K562 (cell line): ENCODE measurements around the gene ATOSA. TPM values are rescaled to one million over a fixed set of nuclear protein-coding genes. Genes with fewer than 3 reads are reported as not detected.

Source experiments
- ATAC-seq: fragments of 200-7000 bp; cut with Tn5 transposase; 3 replicates; pipeline ENCODE4 v1.9.1; 2020; ENCODE audit warnings: moderate library complexity
- BruUV-seq: library from RNA; stranded (reverse); fragments of 400-500 nt; replicated peaks from 2 replicates; lab custom pipeline; 2021; lab: Mats Ljungman, UMichigan
- CTCF ChIA-PET: fragments of 300-600 bp; formaldehyde crosslinking; extraction: SDS; loops from one replicate; lab custom pipeline; 2021; ENCODE audit warnings: low intra/inter-chr PET ratio; lab: Yijun Ruan, JAX
- POLR2A ChIA-PET: fragments of 300-600, 350-650 bp; sonication (Branson Sonifier 250); formaldehyde crosslinking; extraction: SDS; loops from one replicate; lab custom pipeline; 2021; ENCODE audit warnings: antibody characterized with exemption, inconsistent platforms; lab: Yijun Ruan, JAX
- DNase-seq, 4 experiments: peaks; one replicate each; pipeline versions ENCODE4 v3.0.0 to v3.0.0-alpha.2; 2011 to 2018; ENCODE audit warnings: low spot score in 3 of 4, mixed read lengths in 3 of 4; ENCODE audit errors: extremely low read depth in 1 of 4
- FAIRE-seq: peaks from 2 replicates; lab custom pipeline; 2011; peaks lifted over from hg19 to GRCh38; lab: Jason Lieb, UNC
- H2AFZ ChIP-seq: 2 replicates; pipeline ENCODE4 v1.6.0; 2011; ENCODE audit warnings: low read depth, low read length, control low read depth, inconsistent platforms
- H3K27ac ChIP-seq: fragments of 200-600 bp; 3 replicates; pipeline ENCODE4 v1.8.0; 2011; ENCODE audit warnings: low read depth, mild to moderate bottlenecking, control low read depth, inconsistent platforms, low read length, moderate library complexity, mixed read lengths; ENCODE audit errors: extremely low read depth
- H3K27me3 ChIP-seq, 2 experiments: fragments of 300-600 bp in 1 of 2; 2 replicates in 1 of 2; 3 replicates in 1 of 2; pipeline versions ENCODE4 v1.6.0 to v1.8.0; 2011; ENCODE audit warnings: inconsistent platforms in 2 of 2, low read length in 2 of 2, mild to moderate bottlenecking in 1 of 2, mixed read lengths in 1 of 2, moderate library complexity in 1 of 2; ENCODE audit not compliant: control insufficient read depth in 2 of 2, insufficient read depth in 2 of 2
- H3K36me3 ChIP-seq: fragments of 300-600 bp; 3 replicates; pipeline ENCODE4 v1.8.0; 2011; ENCODE audit warnings: mild to moderate bottlenecking, low read length, inconsistent platforms; ENCODE audit not compliant: control insufficient read depth, insufficient read depth
- H3K4me1 ChIP-seq, 2 experiments: fragments of 200-600 bp in 1 of 2; replicated peaks in 1 of 2; 2 replicates in 1 of 2; 3 replicates in 1 of 2; pipeline versions ENCODE4 v1.5.1 to v1.8.0; 2011; ENCODE audit warnings: inconsistent platforms in 2 of 2, low read length in 2 of 2, mild to moderate bottlenecking in 1 of 2, mixed read lengths in 1 of 2, moderate library complexity in 1 of 2; ENCODE audit not compliant: control insufficient read depth in 2 of 2, insufficient read depth in 2 of 2
- H3K4me2 ChIP-seq: 2 replicates; pipeline ENCODE4 v1.6.1; 2011; ENCODE audit warnings: low read length, control low read depth, inconsistent platforms, mixed read lengths; ENCODE audit not compliant: insufficient read depth
- H3K4me3 ChIP-seq: fragments of 200-600 bp; sonication (generic), shearing (Covaris generic); 2 replicates; pipeline ENCODE4 v1.5.1; 2016; ENCODE audit warnings: control low read depth, inconsistent platforms
- H3K79me2 ChIP-seq: fragments of 200-600 bp; 3 replicates; pipeline ENCODE4 v1.8.0; 2011; ENCODE audit warnings: low read length, inconsistent platforms; ENCODE audit not compliant: control insufficient read depth, insufficient read depth
- H3K9ac ChIP-seq, 2 experiments: 2 replicates each; pipeline versions ENCODE4 v1.6.0 to v1.6.1; 2011; ENCODE audit warnings: low read depth in 2 of 2, low read length in 2 of 2, control low read depth in 1 of 2, inconsistent platforms in 1 of 2, mild to moderate bottlenecking in 1 of 2, mixed read lengths in 1 of 2; ENCODE audit not compliant: insufficient read depth in 1 of 2
- H3K9me1 ChIP-seq: one replicate; pipeline ENCODE4 v1.6.0; 2011; ENCODE audit warnings: inconsistent platforms, mild to moderate bottlenecking, low read length, moderate library complexity; ENCODE audit not compliant: control insufficient read depth, insufficient read depth
- H3K9me3 ChIP-seq: replicated peaks from 2 replicates; pipeline ENCODE4 v1.5.1; 2011; ENCODE audit warnings: low read depth, low read length, inconsistent platforms; ENCODE audit not compliant: control insufficient read depth, insufficient read depth
- H4K20me1 ChIP-seq: replicated peaks from 2 replicates; pipeline ENCODE4 v1.6.1; 2011; ENCODE audit warnings: low read length, inconsistent platforms, mixed read lengths; ENCODE audit not compliant: control insufficient read depth, insufficient read depth
- CCNT2 ChIP-seq: IDR thresholded peaks from 2 replicates; pipeline ENCODE4 v1.6.1; 2011; ENCODE audit warnings: borderline replicate concordance, low read depth, mild to moderate bottlenecking, moderate library complexity, mixed read lengths, low read length; ENCODE audit not compliant: insufficient read length; ENCODE audit errors: extremely low read depth
- DACH1 ChIP-seq: fragments of 450-650 bp; IDR thresholded peaks from 2 replicates; pipeline ENCODE4 v1.6.1; 2018; ENCODE audit not compliant: partially characterized antibody
- NFIC ChIP-seq: fragments of 450-650 bp; IDR thresholded peaks from 2 replicates; pipeline ENCODE4 v1.6.1; 2017; ENCODE audit warnings: mild to moderate bottlenecking, inconsistent platforms
- NRF1 ChIP-seq, 2 experiments: fragments of 450-650 bp; IDR thresholded peaks in 1 of 2; conservative IDR thresholded peaks in 1 of 2; 2 replicates each; pipeline ENCODE4 v1.6.1; 2014; ENCODE audit warnings: mild to moderate bottlenecking in 2 of 2
- POLR2G ChIP-seq: fragments of 200-400 bp; formaldehyde crosslinking; IDR thresholded peaks from 2 replicates; pipeline ENCODE4 v1.6.1; 2017; ENCODE audit warnings: low read depth, mild to moderate bottlenecking, antibody characterized with exemption, low read length, moderate library complexity
- RB1 ChIP-seq: fragments of 450-650 bp; IDR thresholded peaks from 2 replicates; pipeline ENCODE4 v1.6.1; 2017; ENCODE audit warnings: low read depth, mild to moderate bottlenecking
- TAF9B ChIP-seq: fragments of 450-650 bp; IDR thresholded peaks from 2 replicates; pipeline ENCODE4 v1.6.1; 2018; ENCODE audit warnings: mild to moderate bottlenecking; ENCODE audit not compliant: partially characterized antibody
- TAL1 ChIP-seq: fragments of 450-650 bp; IDR thresholded peaks from 2 replicates; pipeline ENCODE4 v1.6.1; 2016; ENCODE audit warnings: mild to moderate bottlenecking
- TOE1 ChIP-seq, 2 experiments: fragments of 450-650 bp in 1 of 2; sonication (generic) in 1 of 2; formaldehyde crosslinking in 1 of 2; IDR thresholded peaks; 2 replicates each; pipeline versions ENCODE4 v1.7.1 to v1.8.0; 2016 to 2022; ENCODE audit warnings: borderline replicate concordance in 2 of 2, mild to moderate bottlenecking in 2 of 2, antibody characterized with exemption in 1 of 2, inconsistent platforms in 1 of 2, low read depth in 1 of 2, missing genetic modification reagents in 1 of 2, moderate library complexity in 1 of 2
- WHSC1 ChIP-seq: IDR thresholded peaks from one replicate; pipeline ENCODE4 v1.6.1; 2012; ENCODE audit warnings: low read length, control low read depth, inconsistent platforms
- ZNF175 ChIP-seq: fragments of 200-800 bp; sonication (Bioruptor generic); IDR thresholded peaks from 2 replicates; pipeline ENCODE4 v1.6.1; 2016; ENCODE audit warnings: low read depth, mild to moderate bottlenecking, missing genetic modification characterization, missing compliant biosample characterization
- ZNF668 ChIP-seq: fragments of 250-450 bp; sonication (Bioruptor Pico); IDR thresholded peaks from 2 replicates; pipeline ENCODE4 v1.8.0; 2022; ENCODE audit warnings: mild to moderate bottlenecking, inconsistent platforms
- WGBS: fragments of 100-300 bp; shearing (Covaris generic); methylation state at CpG from one replicate; pipeline ENCODE4 v1.1.6; 2016; ENCODE audit warnings: low coverage, mixed read lengths; ENCODE audit not compliant: insufficient coverage; ENCODE audit errors: missing lambda C conversion rate; 5-methylcytosine and 5-hydroxymethylcytosine counted together
- in situ Hi-C: fragments of 300-500 bp; cut with MboI; formaldehyde crosslinking; loops from 4 replicates; pipeline ENCODE4 v1.15.0; 2018; ENCODE audit warnings: inconsistent platforms, mixed read lengths
- intact Hi-C: fragments of 100-400 bp; cut with micrococcal nuclease; formaldehyde crosslinking; loops from 2 replicates; pipeline ENCODE4 v1.14.2; 2022
- polyA plus RNA-seq, 8 experiments: library from polyadenylated mRNA; depleted of rRNA in 4 of 8; stranded (reverse) in 5 of 8; unstranded in 3 of 8; fragments of >200 nt; fragmentation: Nextera tagmentation in 2 of 8; fragmentation: Illumina TruSeq in 1 of 8; extraction: Ambion mirVana in 2 of 8; extraction: Trizol in 1 of 8; gene quantifications; 2 replicates each; pipeline versions ENCODE4 v1.2.1 to v1.2.3, GENCODE V29; 2011 to 2014; ENCODE audit warnings: inconsistent platforms in 1 of 8, missing spikeins in 1 of 8
- total RNA-seq, 7 experiments: library from RNA; depleted of rRNA in 6 of 7; stranded (reverse); fragments of >200 nt in 6 of 7; fragmentation: Illumina TruSeq in 2 of 7; extraction: Trizol in 2 of 7; gene quantifications; 2 replicates each; pipeline versions ENCODE4 v1.2.1 to v1.2.3, GENCODE V29; 2011 to 2021; ENCODE audit warnings: low replicate concordance in 1 of 7
- TF ChIP-seq, protein P1 (sequence below): fragments of 450-650 bp; IDR thresholded peaks from 2 replicates; pipeline ENCODE4 v1.6.1; 2018; ENCODE audit not compliant: partially characterized antibody

ATOSA gene
- total and polyA plus RNA-seq, 9 of the 15 experiments (the other 6 are each of a cell fraction or from before 2014, with no cell fraction given): 2.0 to 6.1 (median 3.9) TPM

DNA sequence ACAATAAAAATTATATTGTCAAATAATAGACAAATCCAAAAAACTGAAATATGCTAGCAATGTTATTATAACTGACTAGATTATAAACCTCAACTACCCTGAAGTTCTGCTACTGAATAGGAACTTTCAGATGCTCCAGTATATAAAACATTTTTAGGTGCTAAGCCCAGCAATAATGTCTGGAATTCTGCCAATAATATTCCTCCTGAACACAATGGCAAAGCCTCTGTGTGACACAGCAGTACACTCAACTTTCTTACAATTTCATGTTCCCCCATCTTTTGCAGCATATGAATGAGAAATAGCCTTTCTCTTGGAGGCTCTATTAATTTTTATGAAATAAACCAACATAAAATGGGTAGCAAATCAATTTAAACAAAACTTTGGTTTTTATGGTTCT lies 29.5 kb downstream of the ATOSA start:
- no peak overlapping the region for H3K4me3 ChIP-seq
- H3K27me3 ChIP-seq: no peaks in the 10 kb centered on the region; a peak in 1 of 5 replicates
- BruUV-seq: no TSS peak
- FAIRE-seq (no peak), ATAC-seq (no peak), DNase-seq (peak in 1 of 4 experiments; percentile 12)
- H4K20me1 ChIP-seq: no peaks in the 10 kb centered on the region
- no peak overlapping the region for H3K27ac ChIP-seq
- no peak for TF ChIP-seq CCNT2
- peak; percentile 59 for TF ChIP-seq NFIC
- in situ Hi-C loops (no loop called here), intact Hi-C loops (loop anchor here (10.0 kb wide), 1 partner anchor 65 kb away; no protein-coding TSS in a partner anchor)
- no peak overlapping the region for H3K9ac ChIP-seq
- H3K9me1 ChIP-seq: no peaks in the 10 kb centered on the region
- H3K4me2 ChIP-seq: no peak overlapping the region
- CTCF ChIA-PET: no interaction called here
- POLR2A ChIA-PET: no interaction called here
- no peaks in the 10 kb centered on the region for H3K9me3 ChIP-seq
- no peak overlapping the region for H2AFZ ChIP-seq
- H3K79me2 ChIP-seq: no peaks in the 10 kb centered on the region
- H3K4me1 ChIP-seq: peaks cover 0 to 15% of the 10 kb centered on the region in 2 experiments; a peak in 3 of 5 replicates
- no peaks in the 10 kb centered on the region for H3K36me3 ChIP-seq

DNA sequence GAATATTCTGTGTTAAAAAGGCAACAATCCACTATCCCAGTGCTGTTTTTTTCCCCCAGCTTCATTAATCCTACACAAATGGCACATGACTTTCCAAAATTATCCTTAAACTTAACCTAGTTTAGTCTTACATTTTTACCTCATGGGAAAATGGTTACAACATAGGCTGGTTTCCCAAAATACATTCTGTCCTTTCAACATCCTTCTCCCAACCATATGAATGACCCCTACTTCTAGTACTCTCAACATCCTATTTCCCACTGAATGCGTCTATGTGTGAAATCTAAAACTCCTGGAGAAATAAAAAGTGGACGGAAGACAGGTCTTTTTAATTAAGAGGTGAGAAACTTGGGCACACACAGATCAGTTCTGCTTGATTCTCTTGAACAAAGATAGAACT lies 33.3 kb downstream of the ATOSA start:
- in situ Hi-C loops: no loop called here
- CTCF ChIA-PET: no interaction called here
- TF ChIP-seq POLR2G (no peak), NRF1 (conservative IDR thresholded peaks at IDR 0.05 in 1 of 2, IDR thresholded peaks at IDR 0.05 in 1 of 2) (no peak), ZNF175 (CRISPR knock-in tag) (no peak), WHSC1 (no peak), TOE1 (IDR thresholded peaks at IDR 0.05; ENCODE audit: borderline replicate concordance) (no peak), TOE1 (CRISPR knock-in tag; IDR thresholded peaks at IDR 0.05; ENCODE audit: borderline replicate concordance, low read depth) (no peak), RB1 (no peak), TAL1 (no peak), ZNF668 (CRISPR knock-in tag) (no peak), DACH1 (no peak), TAF9B (no peak)
- TF ChIP-seq, protein P1, sequence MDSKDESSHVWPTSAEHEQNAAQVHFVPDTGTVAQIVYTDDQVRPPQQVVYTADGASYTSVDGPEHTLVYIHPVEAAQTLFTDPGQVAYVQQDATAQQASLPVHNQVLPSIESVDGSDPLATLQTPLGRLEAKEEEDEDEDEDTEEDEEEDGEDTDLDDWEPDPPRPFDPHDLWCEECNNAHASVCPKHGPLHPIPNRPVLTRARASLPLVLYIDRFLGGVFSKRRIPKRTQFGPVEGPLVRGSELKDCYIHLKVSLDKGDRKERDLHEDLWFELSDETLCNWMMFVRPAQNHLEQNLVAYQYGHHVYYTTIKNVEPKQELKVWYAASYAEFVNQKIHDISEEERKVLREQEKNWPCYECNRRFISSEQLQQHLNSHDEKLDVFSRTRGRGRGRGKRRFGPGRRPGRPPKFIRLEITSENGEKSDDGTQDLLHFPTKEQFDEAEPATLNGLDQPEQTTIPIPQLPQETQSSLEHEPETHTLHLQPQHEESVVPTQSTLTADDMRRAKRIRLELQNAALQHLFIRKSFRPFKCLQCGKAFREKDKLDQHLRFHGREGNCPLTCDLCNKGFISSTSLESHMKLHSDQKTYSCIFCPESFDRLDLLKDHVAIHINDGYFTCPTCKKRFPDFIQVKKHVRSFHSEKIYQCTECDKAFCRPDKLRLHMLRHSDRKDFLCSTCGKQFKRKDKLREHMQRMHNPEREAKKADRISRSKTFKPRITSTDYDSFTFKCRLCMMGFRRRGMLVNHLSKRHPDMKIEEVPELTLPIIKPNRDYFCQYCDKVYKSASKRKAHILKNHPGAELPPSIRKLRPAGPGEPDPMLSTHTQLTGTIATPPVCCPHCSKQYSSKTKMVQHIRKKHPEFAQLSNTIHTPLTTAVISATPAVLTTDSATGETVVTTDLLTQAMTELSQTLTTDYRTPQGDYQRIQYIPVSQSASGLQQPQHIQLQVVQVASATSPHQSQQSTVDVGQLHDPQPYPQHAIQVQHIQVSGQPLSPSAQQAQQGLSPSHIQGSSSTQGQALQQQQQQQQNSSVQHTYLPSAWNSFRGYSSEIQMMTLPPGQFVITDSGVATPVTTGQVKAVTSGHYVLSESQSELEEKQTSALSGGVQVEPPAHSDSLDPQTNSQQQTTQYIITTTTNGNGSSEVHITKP: no peak

More for the DNA sequence above, 33.3 kb downstream of the ATOSA start:
- ATAC-seq: no peak
- Histone ChIP-seq H4K20me1 (no peaks in the 10 kb centered on the region), H3K4me2 (no peak overlapping the region), H3K4me1 (no peaks in the 10 kb centered on the region), H3K9me3 (no peaks in the 10 kb centered on the region), H3K9me1 (no peaks in the 10 kb centered on the region), H3K27ac (no peak overlapping the region), H3K9ac (no peak overlapping the region), H3K79me2 (no peaks in the 10 kb centered on the region), H3K27me3 (no peaks in the 10 kb centered on the region; a peak in 1 of 5 replicates), H3K4me3 (no peak overlapping the region), H2AFZ (no peak overlapping the region), H3K36me3 (no peaks in the 10 kb centered on the region)
- intact Hi-C loops: no loop called here
- DNase-seq: no peak
- WGBS: 52% methylated on average over 2 of the region's 2 CpGs
- BruUV-seq: no TSS peak
- FAIRE-seq: no peak
- POLR2A ChIA-PET: no interaction called here
